SU-DHL-6 (cell line): Measurements from ENCODE around the gene OPHN1.

Experiments
- CTCF ChIP-seq: fragments of 200-600 bp; sonication (generic); IDR thresholded peaks from one replicate; pipeline ENCODE4 v1.5.1; 2017; ENCODE audit warnings: antibody characterized with exemption, mild to moderate bottlenecking, low read length, moderate library complexity; ENCODE audit not compliant: insufficient read depth, poor library complexity, severe bottlenecking
- EZH2phosphoT487 ChIP-seq: fragments of 200-600 bp; sonication (generic), shearing (Covaris generic); conservative IDR thresholded peaks from 2 replicates; pipeline ENCODE4 v1.6.1; 2018; ENCODE audit warnings: mild to moderate bottlenecking, antibody characterized with exemption, low read length, moderate library complexity, mixed read lengths

- TF ChIP-seq CTCF (no peak), EZH2phosphoT487 (no peak)
These were observed 7.6 kb upstream of the OPHN1 start for GRCh38 chrX:68440940-68441339.
